Upper lobe of right lung (tissue), 1 donor: ENCODE results near the gene MEIS2. TPM values are rescaled to one million over a fixed set of nuclear protein-coding genes. Genes with fewer than 3 reads are reported as not detected.

Experiments
- ATAC-seq: fragments of 200-7000 bp; cut with Tn5 transposase; one replicate; pipeline ENCODE4 v1.9.1; 2020; ENCODE audit warnings: mild to moderate bottlenecking, moderate library complexity
- DNase-seq: peaks from one replicate; pipeline ENCODE4 v3.0.0-alpha.2; 2020
- H3K27ac ChIP-seq: fragments of 200-600 bp; one replicate; pipeline ENCODE4 v1.8.0; 2022
- H3K27me3 ChIP-seq: fragments of 200-600 bp; one replicate; pipeline ENCODE4 v1.8.0; 2022; ENCODE audit warnings: mild to moderate bottlenecking
- H3K36me3 ChIP-seq: fragments of 200-600 bp; one replicate; pipeline ENCODE4 v1.8.0; 2022
- H3K4me1 ChIP-seq: fragments of 200-600 bp; one replicate; pipeline ENCODE4 v1.8.0; 2022
- H3K4me3 ChIP-seq: fragments of 200-600 bp; one replicate; pipeline ENCODE4 v1.8.0; 2022; ENCODE audit warnings: mild to moderate bottlenecking
- H3K9me3 ChIP-seq: fragments of 200-600 bp; one replicate; pipeline ENCODE4 v1.8.0; 2022
- CTCF ChIP-seq: fragments of 200-600 bp; IDR thresholded peaks from one replicate; pipeline ENCODE4 v1.8.0; 2022; ENCODE audit warnings: antibody characterized with exemption
- intact Hi-C: fragments of 100-400 bp; cut with DNase I; formaldehyde crosslinking; loops from one replicate; pipeline ENCODE4 v1.11.0; 2022
- total RNA-seq: library from RNA; stranded (reverse); fragmentation: NEBNext Ultra II Directional; extraction: Animal tissue kit (Norgen Biotek cat#: 25700); gene quantifications from one replicate; pipeline ENCODE4 v1.2.1, GENCODE V29; 2021
- donor health status: DM: no; HTN: yes; CAD: no; lungs with severe emphysema.

The MEIS2 gene
- total RNA-seq, 1 donor from 2014 or later, result 26.7 TPM

DNA sequence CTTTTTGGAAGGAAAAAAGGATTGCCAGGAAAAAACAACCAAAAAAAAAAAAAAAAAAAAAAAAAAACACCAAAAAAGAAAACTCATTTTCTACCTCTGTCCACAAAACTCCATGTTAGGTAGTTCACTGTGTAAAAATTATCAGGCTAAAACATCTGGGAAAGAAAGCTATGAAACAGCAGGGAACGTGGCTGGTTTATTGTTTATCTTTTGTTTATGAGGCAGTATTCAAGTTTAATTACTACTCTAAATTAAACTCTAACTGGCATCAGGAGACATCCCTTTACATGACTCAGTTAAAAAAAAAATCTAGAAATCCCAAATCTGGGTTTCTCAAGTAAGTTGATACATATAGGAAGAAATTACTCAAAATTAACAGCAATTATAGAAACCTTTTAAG is 21.8 kb downstream of the MEIS2 start:
- no peaks in the 10 kb centered on the region for H3K27me3 ChIP-seq
- no peak overlapping the region for H3K4me3 ChIP-seq
- no peaks in the 10 kb centered on the region for H3K4me1 ChIP-seq
- ATAC-seq (no peak), DNase-seq (no peak)
- no peaks in the 10 kb centered on the region for H3K9me3 ChIP-seq
- TF ChIP-seq CTCF, result no peak
- intact Hi-C loops, result no loop called here
- H3K27ac ChIP-seq, result no peak overlapping the region
- H3K36me3 ChIP-seq, result peaks cover 19% of the 10 kb centered on the region

GRCh38 chr15:37077623-37078351 is 22.6 kb downstream of the MEIS2 start:
- H3K36me3 ChIP-seq, result peaks cover 11% of the 10 kb centered on the region
- no peak overlapping the region for H3K4me3 ChIP-seq
- H3K9me3 ChIP-seq, result no peaks in the 10 kb centered on the region
- no peaks in the 10 kb centered on the region for H3K27me3 ChIP-seq
- H3K4me1 ChIP-seq, result no peaks in the 10 kb centered on the region
- ATAC-seq, result no peak
- intact Hi-C loops, result no loop called here
- no peak overlapping the region for H3K27ac ChIP-seq
- DNase-seq, result no peak
- no peak for TF ChIP-seq CTCF

DNA sequence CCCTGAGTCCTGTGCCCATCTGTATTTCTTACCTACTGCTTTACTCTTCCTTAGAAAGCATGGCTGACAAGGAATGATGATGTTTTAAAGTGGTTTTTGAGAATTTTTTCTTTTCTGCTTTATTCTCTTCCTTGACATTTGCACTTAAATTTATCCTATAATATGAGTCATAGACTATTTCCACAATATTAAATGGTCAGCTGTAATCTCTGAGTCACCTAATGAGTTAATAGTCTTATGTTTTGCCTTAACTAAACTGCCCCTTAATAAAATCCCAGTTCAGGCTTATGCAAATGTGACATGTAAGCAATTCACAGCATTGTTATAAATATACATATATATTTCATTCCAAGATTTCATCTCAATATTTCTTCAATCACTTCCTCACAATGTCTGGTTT is 23.8 kb downstream of the MEIS2 start:
- no peak for DNase-seq
- ATAC-seq, result no peak
- intact Hi-C loops, result no loop called here
- H3K9me3 ChIP-seq, result no peaks in the 10 kb centered on the region
- H3K27me3 ChIP-seq, result no peaks in the 10 kb centered on the region
- TF ChIP-seq CTCF, result no peak
- H3K4me1 ChIP-seq, result no peaks in the 10 kb centered on the region
- no peak overlapping the region for H3K27ac ChIP-seq
- no peak overlapping the region for H3K4me3 ChIP-seq
- H3K36me3 ChIP-seq, result no peaks in the 10 kb centered on the region

- Histone ChIP-seq H3K36me3 (no peaks in the 10 kb centered on the region), H3K27me3 (no peaks in the 10 kb centered on the region), H3K4me3 (no peak overlapping the region), H3K9me3 (no peaks in the 10 kb centered on the region), H3K4me1 (no peaks in the 10 kb centered on the region), H3K27ac (no peak overlapping the region)
- intact Hi-C loops, result no loop called here
- DNase-seq (no peak), ATAC-seq (no peak)
- no peak for TF ChIP-seq CTCF
These were observed 24.6 kb downstream of the MEIS2 start for GRCh38 chr15:37075777-37076176.

- intact Hi-C loops, result no loop called here
- H3K9me3 ChIP-seq, result no peaks in the 10 kb centered on the region
- TF ChIP-seq CTCF, result no peak
- H3K4me3 ChIP-seq, result no peak overlapping the region
- no peak overlapping the region for H3K27ac ChIP-seq
- H3K36me3 ChIP-seq, result peaks cover 8% of the 10 kb centered on the region
- DNase-seq (no peak), ATAC-seq (no peak)
- H3K27me3 ChIP-seq, result no peaks in the 10 kb centered on the region
- H3K4me1 ChIP-seq, result no peaks in the 10 kb centered on the region
These were observed 28.2 kb downstream of the MEIS2 start for GRCh38 chr15:37072181-37072580.

GRCh38 chr15:37071134-37071533 is 29.2 kb downstream of the MEIS2 start:
- Histone ChIP-seq H3K9me3 (no peaks in the 10 kb centered on the region), H3K4me1 (no peaks in the 10 kb centered on the region), H3K4me3 (no peak overlapping the region), H3K27me3 (no peaks in the 10 kb centered on the region), H3K27ac (no peak overlapping the region), H3K36me3 (peaks cover 8% of the 10 kb centered on the region)
- no peak for ATAC-seq
- intact Hi-C loops, result no loop called here
- DNase-seq, result no peak
- no peak for TF ChIP-seq CTCF
